ENCODE results near the gene GOLPH3.
A peak's percentile ranks its signal among the peaks of the same experiment; 100 is the strongest.

Gene GOLPH3

DNA sequence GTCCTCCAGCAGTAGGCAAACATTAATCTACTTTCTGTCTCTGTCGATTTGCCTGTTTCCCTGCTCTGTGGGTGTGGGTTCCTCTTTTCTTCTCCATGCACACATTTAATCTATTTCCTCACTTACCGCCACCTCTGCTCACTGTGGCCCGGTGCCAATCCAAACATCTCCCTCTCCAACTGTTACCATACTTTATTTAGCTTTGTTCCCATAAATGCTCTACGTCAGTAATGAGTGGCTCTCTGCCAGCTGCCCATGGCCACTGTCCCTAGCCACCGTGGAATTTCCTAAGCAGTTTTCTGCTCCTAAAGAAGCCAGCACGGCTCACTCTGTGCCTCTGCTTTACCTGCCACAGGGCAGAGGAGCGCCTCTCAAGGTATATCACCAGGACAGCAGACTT lies 19.5 kb upstream of the GOLPH3 start (continued):
- TF ChIP-seq ZNF529 (tag by site-specific recombination; IDR thresholded peaks at IDR 0.05; ENCODE audit: insufficient replicate concordance) (no peak), ZNF391 (tag by site-specific recombination; IDR thresholded peaks at IDR 0.05; ENCODE audit: borderline replicate concordance, low read depth) (no peak), ZNF530 (tag by site-specific recombination; IDR thresholded peaks at IDR 0.05; ENCODE audit: low read depth) (no peak), ZFP69B (tag by site-specific recombination; IDR thresholded peaks at IDR 0.05) (peak; percentile 33; the same call in 1 of the 2 replicates), KLF16 (tag by site-specific recombination; IDR thresholded peaks at IDR 0.05) (0 out of 2 replicates have a peak, but pooled peaks have one; percentile 59), ZSCAN30 (tag by site-specific recombination; IDR thresholded peaks at IDR 0.05) (peak; percentile 98), ZNF654 (tag by site-specific recombination; IDR thresholded peaks at IDR 0.05; ENCODE audit: low read depth) (no peak), SCRT2 (tag by site-specific recombination; IDR thresholded peaks at IDR 0.05) (peak; percentile 89), ZBTB21 (tag by site-specific recombination; IDR thresholded peaks at IDR 0.05) (peak; percentile 88), ZNF239 (tag by site-specific recombination; IDR thresholded peaks at IDR 0.05) (no peak), ZNF311 (tag by site-specific recombination; IDR thresholded peaks at IDR 0.05; ENCODE audit: borderline replicate concordance) (no peak), ZNF548 (tag by site-specific recombination; IDR thresholded peaks at IDR 0.05) (no peak), ZEB2 (tag by site-specific recombination; IDR thresholded peaks at IDR 0.05) (peak; percentile 92), ZBTB17 (tag by site-specific recombination; IDR thresholded peaks at IDR 0.05) (peak; percentile 98), ZNF837 (tag by site-specific recombination; IDR thresholded peaks at IDR 0.05) (no peak), ZNF2 (tag by site-specific recombination; IDR thresholded peaks at IDR 0.05) (peak; percentile 84), ZNF785 (tag by site-specific recombination; IDR thresholded peaks at IDR 0.05) (no peak), OSR2 (tag by site-specific recombination; IDR thresholded peaks at IDR 0.05) (peak; percentile 100), ZBTB20 (tag by site-specific recombination; IDR thresholded peaks at IDR 0.05) (no peak), ZNF768 (tag by site-specific recombination; IDR thresholded peaks at IDR 0.05) (no peak), ZNF791 (tag by site-specific recombination; IDR thresholded peaks at IDR 0.05) (no peak), ZIC2 (tag by site-specific recombination; IDR thresholded peaks at IDR 0.05) (peak; percentile 84), ZSCAN16 (tag by site-specific recombination; IDR thresholded peaks at IDR 0.05) (no peak), MZF1 (tag by site-specific recombination; IDR thresholded peaks at IDR 0.05; ENCODE audit: borderline replicate concordance) (peak; percentile 84), SP3 (tag by site-specific recombination; IDR thresholded peaks at IDR 0.05) (no peak), ZNF175 (tag by site-specific recombination; IDR thresholded peaks at IDR 0.05) (no peak), ZXDB (tag by site-specific recombination; IDR thresholded peaks at IDR 0.05) (peak; percentile 95), ZBTB1 (tag by site-specific recombination; IDR thresholded peaks at IDR 0.05) (no peak), ZFP41 (tag by site-specific recombination; IDR thresholded peaks at IDR 0.05; ENCODE audit: borderline replicate concordance) (no peak), KLF10 (tag by site-specific recombination; IDR thresholded peaks at IDR 0.05) (0 out of 2 replicates have a peak, but pooled peaks have one; percentile 63), ZNF624 (tag by site-specific recombination; IDR thresholded peaks at IDR 0.05) (no peak), ZNF202 (tag by site-specific recombination; IDR thresholded peaks at IDR 0.05; ENCODE audit: borderline replicate concordance) (no peak), ZNF501 (tag by site-specific recombination; IDR thresholded peaks at IDR 0.05) (peak; percentile 77; the same call in 1 of the 2 replicates), PRDM10 (tag by site-specific recombination; IDR thresholded peaks at IDR 0.05) (peak; percentile 75), ZNF621 (tag by site-specific recombination; IDR thresholded peaks at IDR 0.05) (no peak), ZNF140 (tag by site-specific recombination; IDR thresholded peaks at IDR 0.05) (no peak), ZNF133 (tag by site-specific recombination; IDR thresholded peaks at IDR 0.05) (no peak), ZNF335 (tag by site-specific recombination; conservative IDR thresholded peaks at IDR 0.05) (peak; percentile 63)
- TF ChIP-seq, protein P1, sequence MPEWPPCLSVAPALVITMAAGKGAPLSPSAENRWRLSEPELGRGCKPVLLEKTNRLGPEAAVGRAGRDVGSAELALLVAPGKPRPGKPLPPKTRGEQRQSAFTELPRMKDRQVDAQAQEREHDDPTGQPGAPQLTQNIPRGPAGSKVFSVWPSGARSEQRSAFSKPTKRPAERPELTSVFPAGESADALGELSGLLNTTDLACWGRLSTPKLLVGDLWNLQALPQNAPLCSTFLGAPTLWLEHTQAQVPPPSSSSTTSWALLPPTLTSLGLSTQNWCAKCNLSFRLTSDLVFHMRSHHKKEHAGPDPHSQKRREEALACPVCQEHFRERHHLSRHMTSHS (tag by site-specific recombination; IDR thresholded peaks at IDR 0.05): no peak
- TF ChIP-seq, protein P2, sequence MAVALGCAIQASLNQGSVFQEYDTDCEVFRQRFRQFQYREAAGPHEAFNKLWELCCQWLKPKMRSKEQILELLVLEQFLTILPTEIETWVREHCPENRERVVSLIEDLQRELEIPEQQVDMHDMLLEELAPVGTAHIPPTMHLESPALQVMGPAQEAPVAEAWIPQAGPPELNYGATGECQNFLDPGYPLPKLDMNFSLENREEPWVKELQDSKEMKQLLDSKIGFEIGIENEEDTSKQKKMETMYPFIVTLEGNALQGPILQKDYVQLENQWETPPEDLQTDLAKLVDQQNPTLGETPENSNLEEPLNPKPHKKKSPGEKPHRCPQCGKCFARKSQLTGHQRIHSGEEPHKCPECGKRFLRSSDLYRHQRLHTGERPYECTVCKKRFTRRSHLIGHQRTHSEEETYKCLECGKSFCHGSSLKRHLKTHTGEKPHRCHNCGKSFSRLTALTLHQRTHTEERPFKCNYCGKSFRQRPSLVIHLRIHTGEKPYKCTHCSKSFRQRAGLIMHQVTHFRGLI (tag by site-specific recombination; IDR thresholded peaks at IDR 0.05): no peak; the same call in 1 of the 2 replicates
